AG09309 (cell line): ENCODE results near the gene PROCR.

Experiments
- DNase-seq: peaks from one replicate; pipeline ENCODE4 v3.0.0-alpha.2; 2010; ENCODE audit warnings: low read depth
- H3K4me3 ChIP-seq: 2 replicates; pipeline ENCODE4 v1.5.1; 2011; ENCODE audit warnings: mild to moderate bottlenecking, low read depth, low read length, moderate library complexity; ENCODE audit not compliant: control insufficient read depth
- TF ChIP-seq, protein P1 (sequence below): IDR thresholded peaks from 2 replicates; pipeline ENCODE4 v1.5.1; 2011; ENCODE audit warnings: mild to moderate bottlenecking, low read depth, low read length, inconsistent platforms; ENCODE audit not compliant: insufficient read depth, control insufficient read depth; ENCODE audit errors: missing control alignments

Gene PROCR

DNA sequence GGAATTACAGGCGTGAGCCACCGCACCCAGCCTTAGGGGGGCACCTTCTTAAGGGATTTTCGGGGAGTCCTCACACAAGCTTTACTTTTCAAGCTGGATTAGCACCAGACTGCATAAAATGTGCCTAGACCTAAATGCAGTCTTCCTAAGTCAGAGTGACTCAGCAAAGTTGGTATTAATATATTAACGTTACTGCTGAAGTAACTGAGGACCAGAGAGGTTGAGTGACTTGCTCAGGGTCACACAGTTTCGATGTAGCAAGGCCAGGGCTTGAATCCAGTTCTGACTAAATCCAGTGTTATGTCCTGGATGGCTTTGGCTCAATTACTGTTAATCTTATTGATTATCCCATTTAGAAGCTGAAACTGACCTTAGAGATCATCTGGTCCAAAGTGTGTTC is 38.1 kb upstream of the PROCR start:
- H3K4me3 ChIP-seq, result no peak overlapping the region
- TF ChIP-seq, protein P1, sequence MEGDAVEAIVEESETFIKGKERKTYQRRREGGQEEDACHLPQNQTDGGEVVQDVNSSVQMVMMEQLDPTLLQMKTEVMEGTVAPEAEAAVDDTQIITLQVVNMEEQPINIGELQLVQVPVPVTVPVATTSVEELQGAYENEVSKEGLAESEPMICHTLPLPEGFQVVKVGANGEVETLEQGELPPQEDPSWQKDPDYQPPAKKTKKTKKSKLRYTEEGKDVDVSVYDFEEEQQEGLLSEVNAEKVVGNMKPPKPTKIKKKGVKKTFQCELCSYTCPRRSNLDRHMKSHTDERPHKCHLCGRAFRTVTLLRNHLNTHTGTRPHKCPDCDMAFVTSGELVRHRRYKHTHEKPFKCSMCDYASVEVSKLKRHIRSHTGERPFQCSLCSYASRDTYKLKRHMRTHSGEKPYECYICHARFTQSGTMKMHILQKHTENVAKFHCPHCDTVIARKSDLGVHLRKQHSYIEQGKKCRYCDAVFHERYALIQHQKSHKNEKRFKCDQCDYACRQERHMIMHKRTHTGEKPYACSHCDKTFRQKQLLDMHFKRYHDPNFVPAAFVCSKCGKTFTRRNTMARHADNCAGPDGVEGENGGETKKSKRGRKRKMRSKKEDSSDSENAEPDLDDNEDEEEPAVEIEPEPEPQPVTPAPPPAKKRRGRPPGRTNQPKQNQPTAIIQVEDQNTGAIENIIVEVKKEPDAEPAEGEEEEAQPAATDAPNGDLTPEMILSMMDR, result no peak
- no peak for DNase-seq

DNA sequence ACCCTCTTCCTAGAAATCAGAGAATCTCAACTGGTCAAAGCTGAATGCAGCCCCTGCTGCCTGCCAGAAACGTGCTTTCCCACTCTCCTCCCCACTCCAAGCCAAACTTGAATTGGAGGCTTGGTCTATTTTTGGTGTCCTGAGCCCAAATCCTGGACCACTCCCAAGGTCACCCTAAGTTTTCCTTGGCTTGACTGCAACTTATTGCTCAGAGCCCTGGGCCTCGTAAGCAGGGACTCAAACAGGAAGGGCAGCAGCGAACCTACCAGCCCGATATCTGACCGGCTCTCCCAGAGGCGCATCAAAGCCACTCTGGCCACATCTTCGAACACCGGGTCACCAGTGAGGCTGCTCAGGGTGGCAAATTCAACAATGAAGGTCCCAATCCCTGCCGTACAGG is 37.4 kb upstream of the PROCR start:
- TF ChIP-seq, protein P1, result no peak
- no peak overlapping the region for H3K4me3 ChIP-seq
- DNase-seq, result no peak

DNA sequence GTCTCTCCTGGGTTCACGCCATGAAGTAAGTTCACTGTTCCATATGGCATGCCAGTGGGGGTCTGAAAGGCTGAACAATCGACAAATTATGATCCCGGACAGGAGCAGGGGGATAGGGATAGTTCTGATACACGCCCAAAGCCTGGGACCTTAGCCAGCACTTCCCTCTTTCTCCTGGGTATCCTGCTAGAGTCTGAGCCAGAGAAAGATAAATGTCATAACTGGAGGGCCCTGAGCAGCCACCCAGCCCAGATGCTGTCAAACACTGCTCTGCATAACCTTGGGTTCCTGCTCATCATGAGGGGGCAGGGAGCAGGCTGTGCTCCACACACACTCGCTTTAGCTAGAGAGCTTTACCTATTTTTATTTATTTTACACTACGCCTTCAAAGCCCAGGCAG is 37.0 kb upstream of the PROCR start:
- DNase-seq, result no peak
- TF ChIP-seq, protein P1, result no peak
- H3K4me3 ChIP-seq, result no peak overlapping the region

DNA sequence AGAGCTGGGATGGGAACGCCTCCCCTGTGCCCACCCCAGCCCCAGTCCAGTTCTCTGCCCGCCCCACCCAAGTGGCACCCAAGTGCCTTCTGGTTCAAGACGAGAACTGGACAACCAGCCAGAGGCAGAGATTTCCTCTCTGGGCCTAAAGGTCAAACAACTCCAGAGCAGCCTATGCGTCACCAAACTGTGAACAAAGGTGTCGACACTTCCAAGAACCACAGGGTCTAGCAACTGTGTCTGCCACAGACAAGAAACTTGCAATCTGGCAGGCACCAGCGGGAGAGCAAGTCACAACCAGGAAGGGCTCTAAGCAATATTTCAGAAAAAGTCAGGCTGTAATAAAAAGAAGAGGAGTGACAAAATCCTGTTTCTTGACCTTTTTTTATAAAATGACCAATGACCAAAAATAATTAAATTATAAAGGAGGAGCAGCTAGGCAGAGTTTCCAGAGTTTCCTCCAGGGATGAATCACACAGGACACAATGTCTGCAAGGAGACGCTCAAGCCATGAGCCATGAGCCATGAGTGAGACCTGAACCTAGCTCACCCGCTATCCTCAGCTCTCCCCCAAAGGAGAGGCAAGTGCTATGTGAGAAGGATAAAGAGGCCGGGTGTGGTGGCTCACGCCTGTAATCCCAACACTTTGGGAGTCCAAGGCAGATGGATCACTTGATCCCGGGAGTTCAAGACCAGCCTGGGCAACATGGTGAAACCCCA is 35.8 kb upstream of the PROCR start:
- no peak for DNase-seq
- no peak overlapping the region for H3K4me3 ChIP-seq
- TF ChIP-seq, protein P1, result no peak

DNA sequence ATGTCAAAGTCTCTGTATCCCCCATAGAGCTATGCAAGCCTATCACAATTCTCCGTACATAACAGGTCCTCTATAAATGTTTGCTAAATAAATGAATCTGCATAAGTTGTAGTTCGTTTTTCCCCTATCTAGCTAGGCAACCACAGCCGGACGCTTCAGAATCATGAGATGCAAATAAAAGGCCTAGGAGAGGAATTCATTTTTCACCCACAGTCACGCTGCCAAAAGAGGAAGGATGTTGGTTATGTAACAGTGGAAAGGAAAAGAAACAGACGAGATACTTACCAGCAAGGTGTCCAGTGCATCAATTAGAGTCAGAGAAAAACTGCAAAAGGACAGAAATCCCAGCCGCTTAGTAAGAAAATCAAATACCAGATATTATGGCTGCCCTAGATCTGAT is 27.2 kb upstream of the PROCR start:
- H3K4me3 ChIP-seq, result no peak overlapping the region
- TF ChIP-seq, protein P1, result no peak
- no peak for DNase-seq

DNA sequence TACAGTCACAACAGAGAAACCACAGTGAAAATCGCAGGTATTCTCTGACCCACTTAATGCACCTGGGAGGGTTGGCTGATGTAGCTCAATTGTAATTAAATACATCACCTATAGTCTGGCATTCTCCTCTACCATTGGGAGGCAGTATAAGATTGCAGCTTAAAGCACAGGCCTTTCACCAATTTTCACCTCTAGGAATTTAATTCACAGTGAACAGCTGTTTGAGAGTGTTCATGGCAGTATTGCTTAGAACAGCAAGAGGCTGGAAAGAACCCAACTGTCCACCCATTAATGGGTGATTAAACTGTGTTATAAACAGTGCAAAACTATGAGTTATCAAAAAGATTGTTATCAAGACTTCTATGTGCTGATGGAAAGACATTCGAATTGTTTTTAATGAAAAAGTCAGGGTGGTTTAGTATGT is 26.7 kb upstream of the PROCR start:
- TF ChIP-seq, protein P1, result peak; percentile 81
- no peak for DNase-seq
- no peak overlapping the region for H3K4me3 ChIP-seq
